Endothelial cell of umbilical vein (primary cell): Measurements from ENCODE around the gene PDE6B. TPM values are rescaled to one million over a fixed set of nuclear protein-coding genes. Genes with fewer than 3 reads are reported as not detected.

ENCODE experiments used
- BruUV-seq: library from RNA; stranded (reverse); fragments of 400-500 nt; replicated peaks from 2 replicates; lab custom pipeline; 2021; lab: Mats Ljungman, UMichigan
- CTCF ChIA-PET: fragments of 300-600, 350-600 bp; sonication (Branson Sonifier 250); formaldehyde crosslinking; loops from one replicate; lab custom pipeline; 2021; ENCODE audit warnings: antibody characterized with exemption, inconsistent platforms; lab: Charles Lee
- POLR2A ChIA-PET: fragments of 300-600, 350-600 bp; sonication (Branson Sonifier 250); formaldehyde crosslinking; loops from one replicate; lab custom pipeline; 2021; ENCODE audit warnings: antibody characterized with exemption, inconsistent platforms; lab: Charles Lee
- DNase-seq: peaks from one replicate; pipeline ENCODE4 v3.0.0-alpha.2; 2011; ENCODE audit warnings: low read depth, low spot score
- FAIRE-seq: peaks from 2 replicates; lab custom pipeline; 2011; peaks lifted over from hg19 to GRCh38; lab: Jason Lieb, UNC
- H2AFZ ChIP-seq: 2 replicates; pipeline ENCODE4 v1.6.0; 2012; ENCODE audit warnings: low read depth, low read length, control low read depth, inconsistent platforms
- H3K27ac ChIP-seq: 2 replicates; pipeline ENCODE4 v1.5.1; 2011; ENCODE audit warnings: low read depth, mild to moderate bottlenecking, control low read depth, low read length, moderate library complexity; ENCODE audit not compliant: insufficient read depth
- H3K27me3 ChIP-seq, 2 experiments: 2 replicates each; pipeline versions ENCODE4 v1.6.0 to v1.6.1; 2011; ENCODE audit warnings: low read length in 2 of 2, mixed read lengths in 1 of 2; ENCODE audit not compliant: control insufficient read depth in 2 of 2, insufficient read depth in 2 of 2
- H3K36me3 ChIP-seq, 2 experiments: 2 replicates in 1 of 2; 3 replicates in 1 of 2; pipeline ENCODE4 v1.5.1; 2011; ENCODE audit warnings: low read length in 2 of 2, mild to moderate bottlenecking in 1 of 2, moderate library complexity in 1 of 2; ENCODE audit not compliant: control insufficient read depth in 2 of 2, insufficient read depth in 2 of 2; ENCODE audit errors: extremely low read depth in 1 of 2
- H3K4me1 ChIP-seq: 3 replicates; pipeline ENCODE4 v1.5.1; 2011; ENCODE audit warnings: mild to moderate bottlenecking, low read length; ENCODE audit not compliant: control insufficient read depth, insufficient read depth; ENCODE audit errors: extremely low read depth
- H3K4me2 ChIP-seq: 2 replicates; pipeline ENCODE4 v1.6.1; 2011; ENCODE audit warnings: low read length, control low read depth, mixed read lengths; ENCODE audit not compliant: insufficient read depth
- H3K4me3 ChIP-seq, 3 experiments: fragments of 200-600 bp in 1 of 3; sonication (generic), shearing (Covaris generic) in 1 of 3; replicated peaks in 1 of 3; 2 replicates each; pipeline ENCODE4 v1.5.1; 2011 to 2016; ENCODE audit warnings: control low read depth in 3 of 3, low read length in 3 of 3, mild to moderate bottlenecking in 2 of 3, inconsistent platforms in 1 of 3, low read depth in 1 of 3, moderate library complexity in 1 of 3; ENCODE audit not compliant: insufficient read depth in 1 of 3
- H3K79me2 ChIP-seq: 2 replicates; pipeline ENCODE4 v1.6.0; 2012; ENCODE audit warnings: low read length, inconsistent platforms; ENCODE audit not compliant: control insufficient read depth, insufficient read depth
- H3K9ac ChIP-seq: replicated peaks from 2 replicates; pipeline ENCODE3; 2011; ENCODE audit warnings: low read length, control low read depth; ENCODE audit not compliant: insufficient read depth; ENCODE audit errors: extremely low read depth
- H3K9me1 ChIP-seq: replicated peaks from 3 replicates; pipeline ENCODE4 v1.6.0; 2011; ENCODE audit warnings: mild to moderate bottlenecking, low read length; ENCODE audit not compliant: control insufficient read depth, insufficient read depth; ENCODE audit errors: extremely low read depth
- H3K9me3 ChIP-seq: replicated peaks from 2 replicates; pipeline ENCODE4 v1.5.1; 2012; ENCODE audit warnings: low read length, inconsistent platforms; ENCODE audit not compliant: control insufficient read depth, insufficient read depth
- H4K20me1 ChIP-seq: replicated peaks from 2 replicates; pipeline ENCODE3; 2011; ENCODE audit warnings: mild to moderate bottlenecking, low read length; ENCODE audit not compliant: control insufficient read depth, insufficient read depth; ENCODE audit errors: extremely low read depth
- EZH2 ChIP-seq: IDR thresholded peaks from 2 replicates; pipeline ENCODE4 v1.6.1; 2012; ENCODE audit warnings: borderline replicate concordance, low read depth, mild to moderate bottlenecking, moderate library complexity, low read length, inconsistent platforms; ENCODE audit not compliant: severe bottlenecking
- FOS ChIP-seq: IDR thresholded peaks from 2 replicates; pipeline ENCODE4 v1.6.1; 2011; ENCODE audit warnings: mild to moderate bottlenecking, low read length, moderate library complexity, borderline replicate concordance; ENCODE audit not compliant: insufficient read depth
- GATA2 ChIP-seq: IDR thresholded peaks from 2 replicates; pipeline ENCODE4 v1.7.0; 2011; ENCODE audit warnings: low read depth, mild to moderate bottlenecking, moderate library complexity, mixed read lengths, low read length; ENCODE audit not compliant: insufficient read length, insufficient read depth
- JUN ChIP-seq: IDR thresholded peaks from 2 replicates; pipeline ENCODE4 v1.6.1; 2011; ENCODE audit warnings: borderline replicate concordance, low read depth; ENCODE audit not compliant: insufficient read length, insufficient read depth
- MAX ChIP-seq: IDR thresholded peaks from 2 replicates; pipeline ENCODE4 v1.6.1; 2011; ENCODE audit not compliant: insufficient read depth, insufficient read length
- MYC ChIP-seq: IDR thresholded peaks from one replicate; pipeline ENCODE4 v1.6.1; 2011; ENCODE audit warnings: mild to moderate bottlenecking, low read depth, low read length
- POLR2A ChIP-seq: IDR thresholded peaks from 2 replicates; pipeline ENCODE4 v1.6.1; 2012; ENCODE audit warnings: low read depth, mild to moderate bottlenecking, control low read depth, low read length
- POLR2AphosphoS5 ChIP-seq: IDR thresholded peaks from 2 replicates; pipeline ENCODE4 v1.6.1; 2012; ENCODE audit warnings: low read depth, mild to moderate bottlenecking, control low read depth, low read length, moderate library complexity; ENCODE audit not compliant: insufficient read depth
- dilution Hi-C: fragments of 300-500 bp; cut with MboI; formaldehyde crosslinking; loops from one replicate; pipeline ENCODE4 v1.15.0; 2019; ENCODE audit warnings: low sequenced_read_pairs; ENCODE audit not compliant: extremely low pct_ligation_motif_present
- intact Hi-C: fragments of 100-400 bp; cut with micrococcal nuclease; formaldehyde crosslinking; loops from one replicate; pipeline ENCODE4 v1.10.0; 2022
- polyA plus RNA-seq, 4 experiments: library from polyadenylated mRNA; depleted of rRNA in 3 of 4; stranded (reverse) in 3 of 4; unstranded in 1 of 4; fragments of >200 nt; gene quantifications; 2 replicates each; pipeline versions ENCODE4 v1.2.1 to v1.2.3, GENCODE V29; 2011 to 2012; ENCODE audit warnings: missing spikeins in 1 of 4
- total RNA-seq: library from RNA; stranded (reverse); gene quantifications from 2 replicates; pipeline ENCODE4 v1.2.3, GENCODE V29; 2021
- TF ChIP-seq, protein P1 (sequence below), 2 donors: IDR thresholded peaks; 1 replicate in 1 of 2; 2 replicates in 1 of 2; pipeline ENCODE4 v1.5.1; 2011; ENCODE audit warnings: low read length in 2 of 2, mild to moderate bottlenecking in 2 of 2, moderate library complexity in 2 of 2, control low read depth in 1 of 2, inconsistent platforms in 1 of 2, low read depth in 1 of 2; ENCODE audit not compliant: insufficient read depth in 1 of 2; ENCODE audit errors: extremely low read depth in 1 of 2

PDE6B gene
- total and polyA plus RNA-seq, 2 donors (not counting 3 experiments of a cell fraction or from before 2014, with no cell fraction given): 0.77 to 1.8 TPM

DNA sequence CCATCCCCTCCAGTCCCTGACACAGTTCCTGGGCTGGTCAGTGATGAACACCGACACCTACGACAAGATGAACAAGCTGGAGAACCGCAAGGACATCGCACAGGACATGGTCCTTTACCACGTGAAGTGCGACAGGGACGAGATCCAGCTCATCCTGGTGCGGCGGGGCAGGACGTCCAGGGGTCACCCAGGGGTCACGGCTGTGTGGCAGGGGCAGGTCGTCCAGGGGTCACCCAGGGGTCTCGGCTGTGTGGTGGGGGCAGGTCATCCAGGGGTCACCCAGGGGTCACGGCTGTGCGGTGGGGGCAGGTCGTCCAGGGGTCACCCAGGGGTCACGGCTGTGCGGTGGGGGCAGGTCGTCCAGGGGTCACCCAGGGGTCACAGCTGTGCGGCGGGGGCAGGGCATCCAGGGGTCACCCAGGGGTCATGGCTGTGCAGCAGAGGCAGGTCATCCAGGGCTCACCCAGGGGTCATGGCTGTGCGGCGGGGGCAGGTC, 32.0 kb downstream of the PDE6B start:
- Histone ChIP-seq H3K4me2 (no peak overlapping the region), H2AFZ (no peak overlapping the region), H3K4me3 (no peak overlapping the region), H3K9me3 (no peaks in the 10 kb centered on the region), H3K4me1 (no peaks in the 10 kb centered on the region), H3K79me2 (no peaks in the 10 kb centered on the region), H3K27me3 (no peaks in the 10 kb centered on the region), H3K9me1 (no peaks in the 10 kb centered on the region), H4K20me1 (no peaks in the 10 kb centered on the region), H3K36me3 (no peaks in the 10 kb centered on the region), H3K27ac (no peak overlapping the region), H3K9ac (no peak overlapping the region)
- TF ChIP-seq MAX (no peak), FOS (no peak), JUN (no peak), POLR2AphosphoS5 (no peak), EZH2 (no peak), MYC (no peak), POLR2A (no peak), GATA2 (no peak)
- TF ChIP-seq, protein P1, sequence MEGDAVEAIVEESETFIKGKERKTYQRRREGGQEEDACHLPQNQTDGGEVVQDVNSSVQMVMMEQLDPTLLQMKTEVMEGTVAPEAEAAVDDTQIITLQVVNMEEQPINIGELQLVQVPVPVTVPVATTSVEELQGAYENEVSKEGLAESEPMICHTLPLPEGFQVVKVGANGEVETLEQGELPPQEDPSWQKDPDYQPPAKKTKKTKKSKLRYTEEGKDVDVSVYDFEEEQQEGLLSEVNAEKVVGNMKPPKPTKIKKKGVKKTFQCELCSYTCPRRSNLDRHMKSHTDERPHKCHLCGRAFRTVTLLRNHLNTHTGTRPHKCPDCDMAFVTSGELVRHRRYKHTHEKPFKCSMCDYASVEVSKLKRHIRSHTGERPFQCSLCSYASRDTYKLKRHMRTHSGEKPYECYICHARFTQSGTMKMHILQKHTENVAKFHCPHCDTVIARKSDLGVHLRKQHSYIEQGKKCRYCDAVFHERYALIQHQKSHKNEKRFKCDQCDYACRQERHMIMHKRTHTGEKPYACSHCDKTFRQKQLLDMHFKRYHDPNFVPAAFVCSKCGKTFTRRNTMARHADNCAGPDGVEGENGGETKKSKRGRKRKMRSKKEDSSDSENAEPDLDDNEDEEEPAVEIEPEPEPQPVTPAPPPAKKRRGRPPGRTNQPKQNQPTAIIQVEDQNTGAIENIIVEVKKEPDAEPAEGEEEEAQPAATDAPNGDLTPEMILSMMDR (IDR thresholded peaks at IDR 0.05; ENCODE audit: extremely low read depth in 1 of 2, insufficient read depth in 1 of 2, low read depth in 1 of 2, low read length in 2 of 2): no peak
- dilution Hi-C loops (no loop called here), intact Hi-C loops (no loop called here)
- ChIA-PET CTCF (no interaction called here), POLR2A (no interaction called here)
- BruUV-seq: no TSS peak
- FAIRE-seq (no peak), DNase-seq (no peak)
